SK-N-MC (cell line): ENCODE measurements around the gene COL4A4.

Experiments used
- EZH2 ChIP-seq: fragments of 200-600 bp; sonication (generic); IDR thresholded peaks from one replicate; pipeline ENCODE4 v1.6.1; 2017; ENCODE audit warnings: antibody characterized with exemption
- POLR2AphosphoS5 ChIP-seq: IDR thresholded peaks from 2 replicates; pipeline ENCODE4 v1.6.1; 2012; ENCODE audit warnings: mild to moderate bottlenecking, low read depth, low read length, borderline replicate concordance

DNA sequence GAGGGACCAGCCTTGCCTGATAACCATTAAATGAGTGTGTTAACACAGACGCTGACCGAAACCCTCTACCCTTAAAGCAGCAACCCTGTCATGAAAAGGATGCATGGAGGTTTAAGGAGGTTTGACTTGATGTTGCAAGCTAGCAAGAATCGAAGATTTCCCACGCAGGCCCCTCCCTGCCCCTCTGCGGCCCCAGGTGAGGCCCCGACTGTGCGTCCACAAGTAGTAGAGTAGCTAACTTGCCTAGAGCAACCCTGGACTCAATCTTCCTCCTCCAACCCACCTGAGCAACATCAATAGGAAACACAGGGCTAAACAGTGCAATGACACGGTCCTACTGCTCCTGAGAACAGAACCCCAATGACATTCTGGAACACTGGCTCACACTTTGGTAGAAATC is 150.1 kb downstream of the COL4A4 start:
- no peak for TF ChIP-seq POLR2AphosphoS5
- no peak for TF ChIP-seq EZH2
